K562 (cell line): ENCODE results near the gene FGF1.

ENCODE experiments used
- BACH1 ChIP-seq: fragments of 200-800 bp; sonication (Bioruptor generic); IDR thresholded peaks from 2 replicates; pipeline ENCODE4 v1.6.1; 2016; ENCODE audit warnings: missing genetic modification characterization, missing compliant biosample characterization
- CHD1 ChIP-seq: fragments of 200-600 bp; sonication (generic); IDR thresholded peaks from one replicate; pipeline ENCODE4 v1.6.1; 2012; ENCODE audit warnings: mild to moderate bottlenecking, moderate library complexity, low read length, inconsistent platforms
- CTCF ChIP-seq, 3 experiments: IDR thresholded peaks in 2 of 3; conservative IDR thresholded peaks in 1 of 3; 2 replicates each; pipeline ENCODE4 v1.5.1; 2011 to 2012; ENCODE audit warnings: low read length in 3 of 3, mild to moderate bottlenecking in 3 of 3, control low read depth in 2 of 3, improper control_type of control experiment in 1 of 3, inconsistent platforms in 1 of 3, low read depth in 1 of 3, mixed read lengths in 1 of 3, moderate library complexity in 1 of 3; ENCODE audit not compliant: insufficient read depth in 2 of 3
- EP300 ChIP-seq: IDR thresholded peaks from 2 replicates; pipeline ENCODE4 v1.6.1; 2012; ENCODE audit warnings: low read length, improper control_type of control experiment
- ETS1 ChIP-seq: conservative IDR thresholded peaks from 2 replicates; pipeline ENCODE4 v1.6.1; 2011; ENCODE audit warnings: low read depth, mild to moderate bottlenecking, low read length; ENCODE audit not compliant: control insufficient read depth
- HINFP ChIP-seq: fragments of 450-650 bp; conservative IDR thresholded peaks from 2 replicates; pipeline ENCODE4 v1.6.1; 2016; ENCODE audit warnings: missing genetic modification characterization, low read depth, mild to moderate bottlenecking, control low read depth, missing compliant biosample characterization
- KLF1 ChIP-seq: fragments of 450-650 bp; IDR thresholded peaks from 2 replicates; pipeline ENCODE4 v1.6.1; 2016; ENCODE audit warnings: missing genetic modification characterization, missing compliant biosample characterization
- MTA2 ChIP-seq: fragments of 450-650 bp; IDR thresholded peaks from 2 replicates; pipeline ENCODE4 v1.6.1; 2016; ENCODE audit warnings: low read depth
- NFYB ChIP-seq: IDR thresholded peaks from 2 replicates; pipeline ENCODE4 v1.6.1; 2011; ENCODE audit warnings: mild to moderate bottlenecking, moderate library complexity; ENCODE audit not compliant: insufficient read length; ENCODE audit errors: extremely low read depth
- POLR2A ChIP-seq: fragments of 450-650 bp; conservative IDR thresholded peaks from 2 replicates; pipeline ENCODE4 v1.6.1; 2016
- RCOR1 ChIP-seq, 2 experiments: IDR thresholded peaks; 2 replicates each; pipeline ENCODE4 v1.6.1; 2012; ENCODE audit warnings: low read depth in 2 of 2, low read length in 2 of 2, borderline replicate concordance in 1 of 2, improper control_type of control experiment in 1 of 2
- ZBTB49 ChIP-seq: sonication (generic); formaldehyde crosslinking; IDR thresholded peaks from 2 replicates; pipeline ENCODE4 v1.8.0; 2022; ENCODE audit warnings: missing genetic modification reagents, mild to moderate bottlenecking, borderline replicate concordance
- ZNF324 ChIP-seq: fragments of 250-450 bp; sonication (Bioruptor Pico); IDR thresholded peaks from 2 replicates; pipeline ENCODE4 v1.4.0; 2020; ENCODE audit warnings: mild to moderate bottlenecking

- TF ChIP-seq ZNF324 (CRISPR knock-in tag) (no peak), ETS1 (no peak), CTCF (IDR thresholded peaks at IDR 0.05 in 2 of 3, conservative IDR thresholded peaks at IDR 0.05 in 1 of 3; ENCODE audit: insufficient read depth in 2 of 3, low read depth in 1 of 3, low read length in 3 of 3) (no peak), KLF1 (tag) (no peak), ZBTB49 (no peak), NFYB (no peak), POLR2A (no peak), CHD1 (no peak), BACH1 (tag) (no peak), HINFP (tag) (no peak), MTA2 (no peak), RCOR1 (IDR thresholded peaks at IDR 0.05; ENCODE audit: borderline replicate concordance in 1 of 2, low read depth in 2 of 2, low read length in 2 of 2) (no peak), EP300 (no peak)
These were observed 49.1 kb downstream of the FGF1 start for GRCh38 chr5:142636698-142637324.
